RWPE1 (cell line): ENCODE data around the gene PRRX2.
A peak's percentile ranks its signal among the peaks of the same experiment; 100 is the strongest.

Experiments
- CTCF ChIA-PET: fragments of 350-600 bp; sonication (Branson Sonifier 250); formaldehyde crosslinking; extraction: SDS; loops from one replicate; lab custom pipeline; 2021; lab: Yijun Ruan, JAX
- POLR2A ChIA-PET: fragments of 400-600 bp; formaldehyde crosslinking; extraction: SDS; loops from one replicate; lab custom pipeline; 2020; ENCODE audit warnings: antibody characterized with exemption; ENCODE audit not compliant: low non-redundant PET; lab: Yijun Ruan, JAX
- DNase-seq: peaks from one replicate; pipeline ENCODE4 v3.0.0; 2012; ENCODE audit warnings: low spot score
- H3K27ac ChIP-seq: fragments of 450-650 bp; 2 replicates; pipeline ENCODE4 v1.5.1; 2017
- TF ChIP-seq, protein P1 (sequence below): fragments of 450-650 bp; conservative IDR thresholded peaks from 2 replicates; pipeline ENCODE4 v1.5.1; 2017; ENCODE audit warnings: low read depth, mild to moderate bottlenecking

The PRRX2 gene

DNA sequence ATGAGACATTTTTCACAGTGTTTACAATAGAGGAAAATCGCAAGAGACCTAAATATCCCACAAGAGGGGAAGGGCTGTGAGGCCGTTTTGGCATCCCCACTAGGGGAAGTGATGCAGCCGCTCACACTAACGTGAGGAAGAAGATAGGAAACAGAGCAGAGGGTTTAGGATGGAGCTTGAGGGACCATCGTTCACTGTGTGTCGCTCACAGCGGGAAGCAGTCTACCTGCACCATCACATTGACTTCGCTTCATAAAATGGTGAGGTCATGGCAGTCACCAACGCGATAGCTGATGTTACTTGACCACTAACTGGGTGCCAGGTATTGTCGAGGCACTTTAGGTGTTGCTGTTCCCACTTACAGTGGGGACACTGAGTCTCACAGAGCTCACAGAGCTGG, 35.6 kb downstream of the PRRX2 start:
- H3K27ac ChIP-seq, result no peak overlapping the region
- TF ChIP-seq, protein P1, sequence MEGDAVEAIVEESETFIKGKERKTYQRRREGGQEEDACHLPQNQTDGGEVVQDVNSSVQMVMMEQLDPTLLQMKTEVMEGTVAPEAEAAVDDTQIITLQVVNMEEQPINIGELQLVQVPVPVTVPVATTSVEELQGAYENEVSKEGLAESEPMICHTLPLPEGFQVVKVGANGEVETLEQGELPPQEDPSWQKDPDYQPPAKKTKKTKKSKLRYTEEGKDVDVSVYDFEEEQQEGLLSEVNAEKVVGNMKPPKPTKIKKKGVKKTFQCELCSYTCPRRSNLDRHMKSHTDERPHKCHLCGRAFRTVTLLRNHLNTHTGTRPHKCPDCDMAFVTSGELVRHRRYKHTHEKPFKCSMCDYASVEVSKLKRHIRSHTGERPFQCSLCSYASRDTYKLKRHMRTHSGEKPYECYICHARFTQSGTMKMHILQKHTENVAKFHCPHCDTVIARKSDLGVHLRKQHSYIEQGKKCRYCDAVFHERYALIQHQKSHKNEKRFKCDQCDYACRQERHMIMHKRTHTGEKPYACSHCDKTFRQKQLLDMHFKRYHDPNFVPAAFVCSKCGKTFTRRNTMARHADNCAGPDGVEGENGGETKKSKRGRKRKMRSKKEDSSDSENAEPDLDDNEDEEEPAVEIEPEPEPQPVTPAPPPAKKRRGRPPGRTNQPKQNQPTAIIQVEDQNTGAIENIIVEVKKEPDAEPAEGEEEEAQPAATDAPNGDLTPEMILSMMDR, result no peak
- DNase-seq, result no peak
- ChIA-PET POLR2A (no interaction called here), CTCF (interaction anchor here (0.5 kb wide), 1 partner anchor 101 kb away, joined by 6 read pairs; no protein-coding TSS in a partner anchor)

- DNase-seq, result no peak
- no peak overlapping the region for H3K27ac ChIP-seq
- POLR2A ChIA-PET, result interaction anchor here (0.7 to 1.5 kb wide), 2 partner anchors 59 to 100 kb away, joined by 3 to 5 read pairs; no protein-coding TSS in a partner anchor
- TF ChIP-seq, protein P1, result no peak
- CTCF ChIA-PET, result interaction anchor here (0.5 kb wide), 1 partner anchor 101 kb away, joined by 6 read pairs; no protein-coding TSS in a partner anchor
These were observed 36.1 kb downstream of the PRRX2 start for GRCh38 chr9:129701549-129701948.

GRCh38 chr9:129702589-129703520, 37.4 kb downstream of the PRRX2 start:
- TF ChIP-seq, protein P1, result no peak
- POLR2A ChIA-PET, result interaction anchor here (0.6 to 1.5 kb wide), 2 partner anchors 41 to 60 kb away, joined by 3 to 5 read pairs; no protein-coding TSS in a partner anchor
- peak overlapping the region; percentile 9 for H3K27ac ChIP-seq
- peak; percentile 85 for DNase-seq
- CTCF ChIA-PET, result interaction anchor here (0.6 to 1.1 kb wide), 4 partner anchors 13 to 152 kb away, joined by 3 to 5 read pairs (median 4); no protein-coding TSS in a partner anchor

- ChIA-PET CTCF (no interaction called here), POLR2A (no interaction called here)
- no peak overlapping the region for H3K27ac ChIP-seq
- TF ChIP-seq, protein P1, result no peak
- DNase-seq, result no peak
These were observed 38.4 kb downstream of the PRRX2 start for GRCh38 chr9:129703667-129704355.

GRCh38 chr9:129704807-129705206, 39.4 kb downstream of the PRRX2 start:
- DNase-seq, result no peak
- CTCF ChIA-PET, result interaction anchor here (0.6 kb wide), 1 partner anchor 22 kb away, joined by 4 read pairs; no protein-coding TSS in a partner anchor
- H3K27ac ChIP-seq, result no peak overlapping the region
- POLR2A ChIA-PET, result no interaction called here
- TF ChIP-seq, protein P1, result no peak

DNA sequence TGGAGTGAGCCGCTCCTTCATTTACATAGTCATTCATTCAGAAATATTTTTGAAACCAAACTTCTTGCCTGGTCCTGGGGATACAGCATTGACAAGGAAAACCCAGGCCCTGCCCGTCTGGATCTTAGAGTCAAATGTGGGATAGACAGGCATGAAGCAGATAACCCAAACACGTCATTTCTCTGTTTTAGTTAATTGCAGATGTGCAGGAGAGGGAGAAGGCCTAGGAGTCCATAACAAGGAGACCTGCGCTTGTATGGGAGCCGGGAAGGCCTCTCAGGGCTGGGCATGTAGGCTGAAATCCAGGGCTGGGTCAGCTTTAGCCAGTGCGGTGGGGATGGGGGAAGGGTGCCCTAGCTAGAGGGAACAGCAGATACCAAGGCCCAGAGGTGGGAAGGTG, 43.3 kb downstream of the PRRX2 start:
- no peak for DNase-seq
- ChIA-PET POLR2A (no interaction called here), CTCF (interaction anchor here (2.1 kb wide), 1 partner anchor 12 kb away, joined by 7 read pairs; no protein-coding TSS in a partner anchor)
- TF ChIP-seq, protein P1, result no peak
- H3K27ac ChIP-seq, result no peak overlapping the region
